Sigmoid colon (tissue), 4 donors: ENCODE data around the gene SIK2.

ENCODE experiments used
- EP300 ChIP-seq, 4 donors: sonication (generic); formaldehyde crosslinking; IDR thresholded peaks; one replicate each; pipeline ENCODE4 v1.6.1; 2017; ENCODE audit warnings: antibody characterized with exemption in 4 of 4
- POLR2A ChIP-seq, 2 donors: fragments of 450-650 bp; IDR thresholded peaks; one replicate each; pipeline ENCODE4 v1.6.1; 2016; ENCODE audit warnings: antibody characterized with exemption in 2 of 2, mild to moderate bottlenecking in 2 of 2, moderate library complexity in 2 of 2
- POLR2AphosphoS5 ChIP-seq, 4 donors: sonication (generic); formaldehyde crosslinking; IDR thresholded peaks; one replicate each; pipeline ENCODE4 v1.6.1; 2017; ENCODE audit warnings: antibody characterized with exemption in 4 of 4
- TF ChIP-seq, protein P1 (sequence below), 4 experiments: fragments of 450-650 bp in 3 of 4; fragments of 200-600 bp in 1 of 4; IDR thresholded peaks; one replicate each; pipeline ENCODE4 v1.5.1; 2016 to 2019; ENCODE audit warnings: antibody characterized with exemption in 4 of 4, mild to moderate bottlenecking in 3 of 4, moderate library complexity in 2 of 4

DNA sequence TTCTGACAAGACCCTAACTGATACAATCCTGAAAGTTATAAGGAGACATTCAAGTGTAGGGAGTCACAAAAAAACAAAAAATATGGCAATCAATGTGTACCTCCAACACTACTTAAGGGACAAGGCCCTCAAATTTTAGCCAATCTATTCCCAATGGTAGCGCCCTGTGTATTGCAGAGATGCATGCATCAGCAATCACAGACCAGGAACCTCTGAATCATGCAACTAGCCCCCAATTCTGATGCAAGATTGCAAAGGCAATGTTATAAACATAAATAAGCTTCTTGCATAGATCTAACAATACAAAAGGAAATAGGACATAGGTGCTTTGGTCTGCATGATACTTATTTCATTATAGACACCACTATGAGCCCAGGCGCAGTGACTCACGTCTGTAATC, 29.7 kb upstream of the SIK2 start:
- TF ChIP-seq, protein P1, sequence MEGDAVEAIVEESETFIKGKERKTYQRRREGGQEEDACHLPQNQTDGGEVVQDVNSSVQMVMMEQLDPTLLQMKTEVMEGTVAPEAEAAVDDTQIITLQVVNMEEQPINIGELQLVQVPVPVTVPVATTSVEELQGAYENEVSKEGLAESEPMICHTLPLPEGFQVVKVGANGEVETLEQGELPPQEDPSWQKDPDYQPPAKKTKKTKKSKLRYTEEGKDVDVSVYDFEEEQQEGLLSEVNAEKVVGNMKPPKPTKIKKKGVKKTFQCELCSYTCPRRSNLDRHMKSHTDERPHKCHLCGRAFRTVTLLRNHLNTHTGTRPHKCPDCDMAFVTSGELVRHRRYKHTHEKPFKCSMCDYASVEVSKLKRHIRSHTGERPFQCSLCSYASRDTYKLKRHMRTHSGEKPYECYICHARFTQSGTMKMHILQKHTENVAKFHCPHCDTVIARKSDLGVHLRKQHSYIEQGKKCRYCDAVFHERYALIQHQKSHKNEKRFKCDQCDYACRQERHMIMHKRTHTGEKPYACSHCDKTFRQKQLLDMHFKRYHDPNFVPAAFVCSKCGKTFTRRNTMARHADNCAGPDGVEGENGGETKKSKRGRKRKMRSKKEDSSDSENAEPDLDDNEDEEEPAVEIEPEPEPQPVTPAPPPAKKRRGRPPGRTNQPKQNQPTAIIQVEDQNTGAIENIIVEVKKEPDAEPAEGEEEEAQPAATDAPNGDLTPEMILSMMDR (IDR thresholded peaks at IDR 0.05): no peak
- no peak for TF ChIP-seq EP300 (IDR thresholded peaks at IDR 0.05)
- no peak for TF ChIP-seq POLR2A (IDR thresholded peaks at IDR 0.05)
- TF ChIP-seq POLR2AphosphoS5 (IDR thresholded peaks at IDR 0.05): no peak
